GM12865 (cell line): ENCODE results near the gene HERC2.
A peak's percentile ranks its signal among the peaks of the same experiment; 100 is the strongest.
"Not testable (repeated sequence)": the region's sequence is repeated elsewhere in the genome, so short reads cannot be mapped to it uniquely, and the experiment has no call there.

Experiments
- DNase-seq: peaks from one replicate; pipeline ENCODE4 v3.0.0; 2010; ENCODE audit warnings: low read depth
- H3K4me3 ChIP-seq: 2 replicates; pipeline ENCODE4 v1.5.1; 2011; ENCODE audit warnings: mild to moderate bottlenecking, low read depth, low read length, control low read depth
- TF ChIP-seq, protein P1 (sequence below): IDR thresholded peaks from 2 replicates; pipeline ENCODE4 v1.5.1; 2011; ENCODE audit warnings: low read length, control low read depth, low read depth, inconsistent platforms; ENCODE audit not compliant: insufficient read depth; ENCODE audit errors: missing control alignments

HERC2 gene

DNA sequence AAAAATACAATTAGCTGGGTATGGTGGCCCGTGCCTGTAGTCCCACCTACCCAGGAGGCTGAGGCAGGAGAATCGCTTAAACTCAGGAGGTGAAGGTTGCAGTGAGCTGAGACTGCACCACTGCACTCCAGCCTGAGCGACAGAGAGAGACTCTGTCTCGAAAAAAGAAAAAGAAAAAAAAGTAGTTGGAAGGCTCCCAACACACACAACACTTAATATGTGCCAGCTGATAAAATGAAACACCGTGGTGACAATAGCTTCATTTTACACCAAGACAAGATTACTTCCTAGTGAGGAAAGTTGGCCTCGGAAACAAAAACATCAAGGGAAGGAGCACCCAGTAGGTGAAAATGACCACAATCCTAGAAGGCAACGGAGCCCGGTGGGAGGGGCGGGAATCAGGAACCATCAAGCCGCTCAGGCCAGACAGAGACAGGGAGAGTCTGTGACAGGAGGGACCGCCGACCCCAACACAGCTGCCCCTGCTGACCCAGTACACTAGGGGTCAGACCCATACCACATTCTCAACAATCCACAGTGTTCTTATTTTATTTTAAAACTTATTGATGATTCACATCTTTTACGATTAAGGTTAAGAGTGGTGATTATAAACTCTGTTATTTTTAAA is 168.4 kb downstream of the HERC2 start:
- no peak for DNase-seq
- TF ChIP-seq, protein P1, sequence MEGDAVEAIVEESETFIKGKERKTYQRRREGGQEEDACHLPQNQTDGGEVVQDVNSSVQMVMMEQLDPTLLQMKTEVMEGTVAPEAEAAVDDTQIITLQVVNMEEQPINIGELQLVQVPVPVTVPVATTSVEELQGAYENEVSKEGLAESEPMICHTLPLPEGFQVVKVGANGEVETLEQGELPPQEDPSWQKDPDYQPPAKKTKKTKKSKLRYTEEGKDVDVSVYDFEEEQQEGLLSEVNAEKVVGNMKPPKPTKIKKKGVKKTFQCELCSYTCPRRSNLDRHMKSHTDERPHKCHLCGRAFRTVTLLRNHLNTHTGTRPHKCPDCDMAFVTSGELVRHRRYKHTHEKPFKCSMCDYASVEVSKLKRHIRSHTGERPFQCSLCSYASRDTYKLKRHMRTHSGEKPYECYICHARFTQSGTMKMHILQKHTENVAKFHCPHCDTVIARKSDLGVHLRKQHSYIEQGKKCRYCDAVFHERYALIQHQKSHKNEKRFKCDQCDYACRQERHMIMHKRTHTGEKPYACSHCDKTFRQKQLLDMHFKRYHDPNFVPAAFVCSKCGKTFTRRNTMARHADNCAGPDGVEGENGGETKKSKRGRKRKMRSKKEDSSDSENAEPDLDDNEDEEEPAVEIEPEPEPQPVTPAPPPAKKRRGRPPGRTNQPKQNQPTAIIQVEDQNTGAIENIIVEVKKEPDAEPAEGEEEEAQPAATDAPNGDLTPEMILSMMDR, result no peak
- H3K4me3 ChIP-seq, result no peak overlapping the region

DNA sequence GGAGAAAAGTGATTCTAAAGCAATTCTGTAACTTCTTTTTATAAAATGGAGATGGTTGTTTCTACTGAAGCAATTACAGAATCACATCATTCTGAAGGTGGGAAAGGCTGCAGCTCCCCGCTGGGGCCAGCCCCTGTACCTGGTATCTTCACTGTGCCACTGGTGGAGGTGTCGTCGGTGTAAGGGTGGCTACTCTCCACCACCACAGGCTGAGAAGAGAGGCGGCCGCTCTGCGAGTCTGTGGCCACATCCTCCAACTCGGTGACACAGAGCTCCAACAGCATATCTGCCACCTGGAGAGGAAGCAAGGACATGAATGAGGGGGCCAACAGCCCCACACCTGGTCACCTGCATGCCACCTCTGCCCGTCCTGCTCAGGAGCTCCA is 169.4 kb downstream of the HERC2 start:
- H3K4me3 ChIP-seq, result not testable (repeated sequence)

DNA sequence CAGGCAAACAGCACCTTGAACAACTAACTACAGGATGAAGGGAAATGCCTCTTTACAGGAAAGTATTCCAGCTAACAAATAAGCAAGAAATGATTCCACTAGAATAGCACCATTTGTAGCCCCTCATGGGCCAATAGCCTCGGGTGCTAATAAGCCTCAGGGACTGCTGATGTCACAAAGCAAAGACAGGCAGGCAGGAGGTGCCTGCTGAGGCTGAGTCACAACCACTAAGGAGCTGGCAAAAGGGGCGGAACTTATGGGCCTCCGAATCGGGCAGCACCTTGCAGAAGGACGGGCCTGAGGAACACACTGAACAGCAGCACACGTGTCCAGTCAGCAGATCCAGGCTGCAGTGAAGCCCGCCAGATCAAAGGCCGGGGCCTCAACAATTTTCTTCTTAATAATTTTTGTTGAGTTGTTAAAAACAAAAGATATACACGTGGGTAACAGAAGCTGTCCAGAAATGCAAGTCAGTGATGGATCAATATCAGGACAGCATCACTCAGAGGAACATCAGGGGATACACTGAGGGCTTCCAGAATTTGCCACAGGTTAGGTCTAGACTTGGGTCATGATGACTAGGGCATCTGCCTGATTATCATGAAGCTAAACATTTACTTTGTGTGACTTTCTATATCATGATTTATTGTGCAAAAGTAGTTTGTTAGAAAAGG is 170.0 kb downstream of the HERC2 start:
- H3K4me3 ChIP-seq, DNase-seq: not testable (repeated sequence)

More for the DNA sequence above, 169.4 kb downstream of the HERC2 start:
- DNase-seq, result not testable (repeated sequence)

DNA sequence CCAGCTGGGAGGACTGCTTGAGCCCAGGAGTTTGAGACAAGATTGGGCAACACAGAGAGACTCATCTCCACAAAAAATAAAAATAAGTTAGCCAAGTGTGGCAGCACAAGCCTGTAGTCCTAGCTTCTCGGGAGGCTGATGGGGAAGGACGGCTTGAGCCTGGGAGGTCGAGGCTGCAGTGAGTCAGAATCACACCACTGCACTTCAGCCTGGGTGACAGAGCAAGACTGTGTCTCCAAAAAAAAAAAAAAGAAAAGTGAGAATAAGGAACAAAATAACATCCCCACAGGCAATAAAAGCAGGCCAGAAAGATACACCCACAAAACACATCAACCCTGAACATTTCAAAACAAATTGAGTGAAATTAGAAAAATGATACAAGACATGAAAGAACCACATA is 174.2 kb downstream of the HERC2 start:
- TF ChIP-seq, protein P1, result no peak
- no peak for DNase-seq
- no peak overlapping the region for H3K4me3 ChIP-seq

DNA sequence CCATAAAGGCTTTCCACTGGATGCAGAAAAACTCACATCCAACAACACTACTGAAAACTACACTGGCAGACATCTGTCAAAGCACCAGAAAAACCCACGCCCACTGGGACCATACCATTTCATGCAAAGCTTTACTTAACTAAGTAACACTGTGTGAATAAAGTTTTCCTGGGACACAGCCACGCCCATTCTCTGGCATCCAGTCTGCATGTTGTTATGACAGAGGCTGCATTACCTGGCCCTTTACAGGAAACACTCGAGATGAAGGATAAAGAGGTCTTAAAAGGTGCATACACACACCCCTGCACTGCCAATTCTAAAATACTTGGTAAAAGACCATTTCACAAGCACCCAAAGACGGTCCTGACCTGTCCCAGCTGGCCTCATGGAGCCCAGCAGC is 176.6 kb downstream of the HERC2 start:
- H3K4me3 ChIP-seq, DNase-seq: not testable (repeated sequence)

DNA sequence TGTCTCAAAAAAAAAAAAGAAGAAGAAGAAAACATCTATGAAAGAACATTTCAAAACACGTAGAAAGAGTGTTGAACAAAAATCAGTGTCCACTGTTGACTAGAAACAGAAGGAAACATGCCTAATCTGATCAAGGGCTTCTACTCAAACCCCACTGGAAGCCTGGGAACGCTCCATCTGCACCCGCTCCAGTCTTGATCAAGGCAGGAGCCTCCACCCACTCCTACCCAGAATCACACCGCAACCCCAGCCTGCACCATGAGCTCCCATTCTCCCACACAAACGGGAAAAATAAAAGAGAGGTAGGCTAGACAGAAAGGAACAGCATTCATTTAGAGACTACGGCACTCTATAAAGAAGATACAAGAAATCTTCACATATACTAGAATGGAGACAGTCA is 181.9 kb downstream of the HERC2 start:
- H3K4me3 ChIP-seq, result no peak overlapping the region
- TF ChIP-seq, protein P1, result no peak

DNA sequence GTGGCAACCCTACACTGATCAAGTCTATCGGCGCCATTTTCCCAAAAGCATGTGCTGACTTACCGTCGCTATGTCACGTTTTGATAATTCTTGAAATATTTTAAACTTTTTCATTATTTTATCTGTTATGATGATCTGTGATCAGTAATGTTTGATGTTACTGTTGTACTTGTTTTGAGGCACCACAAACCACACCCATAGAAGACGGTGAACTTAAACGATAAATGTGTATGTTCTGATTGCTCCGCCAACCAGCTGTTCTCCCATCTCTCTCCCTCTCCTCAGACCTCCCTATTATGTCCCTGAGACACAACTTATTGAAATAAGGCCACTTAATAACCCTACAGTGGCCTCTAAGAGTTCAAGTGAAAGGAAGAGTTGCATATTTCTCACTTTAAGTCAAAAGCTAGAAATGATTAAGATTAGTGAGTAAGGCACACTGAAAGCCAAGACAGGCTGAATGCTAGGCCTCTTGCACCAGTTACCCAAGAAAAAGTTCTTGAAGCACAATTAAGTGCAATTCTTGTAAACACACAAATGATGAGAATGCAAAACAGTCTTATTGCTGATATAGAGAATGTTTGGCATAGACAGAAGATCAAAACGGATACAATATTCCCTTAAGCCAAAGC is 184.5 kb downstream of the HERC2 start:
- not testable (repeated sequence) for H3K4me3 ChIP-seq, DNase-seq

More for the DNA sequence above, 181.9 kb downstream of the HERC2 start:
- no peak for DNase-seq

DNA sequence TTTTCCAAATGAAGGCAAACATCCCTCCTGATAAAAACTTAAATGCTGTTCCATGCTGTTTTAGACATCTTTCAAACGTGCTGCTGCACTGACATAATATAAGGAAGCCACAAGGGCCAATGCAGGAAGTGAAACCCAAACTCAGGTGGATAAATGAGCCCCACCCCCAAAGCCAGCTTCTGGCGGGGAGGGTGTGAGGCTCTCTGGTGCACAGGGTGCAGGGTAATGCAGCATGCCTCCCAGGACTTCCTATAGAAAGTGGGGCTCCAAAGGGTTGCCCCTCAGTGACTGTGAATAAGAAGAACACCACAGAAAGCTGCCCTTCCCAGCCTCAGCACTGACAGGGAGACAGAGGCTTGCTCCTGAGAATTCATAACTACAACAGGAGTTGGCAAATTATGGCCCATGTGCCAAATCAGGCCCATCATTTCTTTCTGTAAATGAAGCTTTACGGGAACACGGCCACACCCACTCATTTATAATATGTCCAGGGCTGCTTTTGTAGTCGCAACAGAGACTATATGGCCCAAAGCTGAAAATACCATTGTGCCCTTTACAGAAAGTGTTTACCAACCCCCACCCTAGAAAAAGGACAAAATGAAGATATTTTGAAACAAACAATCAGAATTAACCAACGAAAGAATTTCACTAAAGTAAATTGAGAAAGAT is 185.6 kb downstream of the HERC2 start:
- not testable (repeated sequence) for H3K4me3 ChIP-seq
- peak; percentile 33 for DNase-seq

DNA sequence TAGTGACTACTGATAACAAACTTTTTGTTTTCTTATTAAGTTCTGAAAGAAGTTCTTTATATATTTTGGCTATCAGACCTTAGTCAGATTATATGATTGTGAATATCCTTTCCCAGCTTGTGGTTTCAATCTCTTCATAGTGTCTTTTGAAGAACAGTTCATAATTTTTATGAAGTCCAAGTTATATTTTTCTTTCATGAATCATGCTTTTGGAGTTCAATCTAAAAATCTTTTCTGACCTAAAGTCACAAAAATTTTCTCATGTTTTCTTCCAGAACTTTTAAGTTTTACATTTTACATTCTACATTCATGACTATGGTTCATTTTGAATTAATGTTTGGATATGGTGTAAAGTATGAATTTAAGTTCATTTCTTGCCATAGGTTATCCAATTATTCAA is 188.7 kb downstream of the HERC2 start:
- TF ChIP-seq, protein P1, result no peak
- no peak for DNase-seq
- H3K4me3 ChIP-seq, result no peak overlapping the region
